Measurements from ENCODE around the gene SLC36A4.
"Not testable (repeated sequence)": the region's sequence is repeated elsewhere in the genome, so short reads cannot be mapped to it uniquely, and the experiment has no call there.

The SLC36A4 gene

GRCh38 chr11:93197380-93198214 lies at the start of gene SLC36A4:
SLC36A4 (minus strand) TSS chr11:93197991; CDS start chr11:93197832, 159 bp downstream.
- DNase-seq, result peak; percentile 98

- not testable (repeated sequence) for DNase-seq
Measured at GRCh38 chr11:93246790-93247189, 49.0 kb upstream of the SLC36A4 start.

GRCh38 chr11:93244018-93244417 lies 46.2 kb upstream of the SLC36A4 start:
- peak; percentile 15 for DNase-seq

- DNase-seq, result no peak
Measured at GRCh38 chr11:93239966-93240365, 42.2 kb upstream of the SLC36A4 start.

GRCh38 chr11:93238956-93239355 lies 41.2 kb upstream of the SLC36A4 start:
- no peak for DNase-seq

GRCh38 chr11:93236741-93237675 lies 39.2 kb upstream of the SLC36A4 start:
- peak; percentile 73 for DNase-seq

- DNase-seq, result peak; percentile 85
Measured at GRCh38 chr11:93234602-93235207, 36.9 kb upstream of the SLC36A4 start.

GRCh38 chr11:93229876-93230275 lies 32.1 kb upstream of the SLC36A4 start:
- DNase-seq, result no peak

- peak; percentile 55 for DNase-seq
Measured at GRCh38 chr11:93225662-93226061, 27.9 kb upstream of the SLC36A4 start.

- DNase-seq, result no peak
Measured at GRCh38 chr11:93221539-93221938, 23.7 kb upstream of the SLC36A4 start.

- DNase-seq, result no peak
Measured at GRCh38 chr11:93220078-93220477, 22.3 kb upstream of the SLC36A4 start.

- no peak for DNase-seq
Measured at GRCh38 chr11:93219440-93219839, 21.6 kb upstream of the SLC36A4 start.

GRCh38 chr11:93216511-93217101 lies 18.8 kb upstream of the SLC36A4 start:
- no peak for DNase-seq

- DNase-seq, result no peak
Measured at GRCh38 chr11:93213622-93214021, 15.8 kb upstream of the SLC36A4 start.

GRCh38 chr11:93212094-93212493 lies 14.3 kb upstream of the SLC36A4 start:
- DNase-seq, result no peak

- no peak for DNase-seq
Measured at GRCh38 chr11:93209466-93209865, 11.7 kb upstream of the SLC36A4 start.

- no peak for DNase-seq
Measured at GRCh38 chr11:93208663-93209270, 11.0 kb upstream of the SLC36A4 start.

GRCh38 chr11:93199616-93200015 lies 1.8 kb upstream of the SLC36A4 start:
- peak; percentile 39 for DNase-seq

GRCh38 chr11:93198215-93198845 lies 539 bp upstream of the SLC36A4 start:
- DNase-seq, result peak; percentile 56

- DNase-seq, result no peak
Measured at GRCh38 chr11:93196816-93197379, 893 bp downstream of the SLC36A4 start.

- no peak for DNase-seq
Measured at GRCh38 chr11:93194673-93195291, 3.0 kb downstream of the SLC36A4 start.
